GM21529 (cell line): ENCODE results near the gene SPCS3.
"Not testable (repeated sequence)": the region's sequence is repeated elsewhere in the genome, so short reads cannot be mapped to it uniquely, and the experiment has no call there.

ENCODE experiments used
- ATAC-seq: cut with Tn5 transposase; IDR thresholded peaks from one replicate; pipeline ENCODE4 v1.9.1; 2021; ENCODE audit not compliant: unreplicated experiment

Gene SPCS3

DNA sequence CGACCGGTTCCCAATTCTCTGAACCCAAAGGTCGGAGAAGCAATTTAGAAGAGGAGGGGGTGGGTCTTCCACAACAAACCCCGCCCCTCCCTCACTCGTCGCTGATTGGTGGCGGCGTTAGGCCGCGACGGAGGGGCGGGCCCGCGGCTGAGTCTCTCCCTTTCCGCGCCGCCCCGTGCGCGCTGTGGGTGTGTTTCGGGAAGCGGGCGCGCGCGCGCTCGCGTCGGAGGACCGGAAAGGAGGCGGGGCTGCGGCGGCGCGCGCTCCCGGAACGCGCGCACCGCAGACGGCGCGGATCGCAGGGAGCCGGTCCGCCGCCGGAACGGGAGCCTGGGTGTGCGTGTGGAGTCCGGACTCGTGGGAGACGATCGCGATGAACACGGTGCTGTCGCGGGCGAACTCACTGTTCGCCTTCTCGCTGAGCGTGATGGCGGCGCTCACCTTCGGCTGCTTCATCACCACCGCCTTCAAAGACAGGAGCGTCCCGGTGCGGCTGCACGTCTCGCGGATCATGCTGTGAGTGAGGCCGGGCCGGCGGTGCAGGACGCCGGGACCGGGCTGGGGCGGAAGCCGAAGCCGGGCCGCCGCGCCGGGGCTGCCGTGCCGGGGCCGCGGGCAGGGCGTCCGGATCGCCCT, at the start of gene SPCS3:
TSS of gene SPCS3 (plus strand) at position 263 of the 636 bp plus-strand sequence. CDS start at position 374, 111 bp downstream.
- peak; percentile 87 for ATAC-seq

DNA sequence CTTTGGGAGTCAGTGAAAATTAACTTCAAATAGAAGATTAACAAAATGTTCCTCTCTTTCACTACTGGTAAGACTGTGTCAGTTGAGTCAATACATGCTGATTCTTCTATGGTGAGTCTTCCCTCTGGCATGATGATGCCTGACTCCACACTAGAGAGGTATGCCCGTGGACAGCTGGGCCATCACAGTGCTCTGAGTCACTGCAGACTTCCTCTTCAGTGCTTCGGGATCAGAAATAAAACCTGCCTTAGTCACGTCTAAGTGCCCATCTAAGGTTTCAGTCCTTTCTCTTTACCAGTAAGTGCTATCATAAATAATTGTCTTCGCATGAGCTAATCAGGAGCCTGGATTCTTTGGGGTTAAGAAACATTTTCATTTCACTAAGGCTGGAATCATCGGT, 49.1 kb upstream of the SPCS3 start:
- ATAC-seq, result no peak

- no peak for ATAC-seq
Observed at GRCh38 chr4:176271749-176272148, 48.0 kb upstream of the SPCS3 start.

- ATAC-seq, result no peak
Observed at GRCh38 chr4:176272799-176273198, 47.0 kb upstream of the SPCS3 start.

DNA sequence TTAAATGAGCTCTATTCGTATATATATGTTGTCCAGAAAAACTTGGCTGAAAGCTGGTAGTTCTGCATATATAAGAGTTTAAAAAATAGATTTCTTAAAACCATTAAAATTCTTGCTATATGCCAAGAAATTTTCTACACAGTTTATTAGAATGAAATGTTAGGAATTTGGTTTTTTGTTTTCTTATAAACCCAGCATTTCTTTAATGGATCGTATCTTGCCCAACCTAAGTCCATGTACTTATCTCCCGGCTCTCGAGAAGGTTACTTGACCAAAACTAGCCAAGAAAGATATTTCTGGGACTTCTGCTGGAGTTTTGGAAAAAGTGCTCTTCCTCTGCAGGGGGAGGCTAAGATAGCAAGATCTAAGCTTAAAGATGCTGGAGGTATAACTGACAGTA, 46.0 kb upstream of the SPCS3 start:
- ATAC-seq, result no peak

DNA sequence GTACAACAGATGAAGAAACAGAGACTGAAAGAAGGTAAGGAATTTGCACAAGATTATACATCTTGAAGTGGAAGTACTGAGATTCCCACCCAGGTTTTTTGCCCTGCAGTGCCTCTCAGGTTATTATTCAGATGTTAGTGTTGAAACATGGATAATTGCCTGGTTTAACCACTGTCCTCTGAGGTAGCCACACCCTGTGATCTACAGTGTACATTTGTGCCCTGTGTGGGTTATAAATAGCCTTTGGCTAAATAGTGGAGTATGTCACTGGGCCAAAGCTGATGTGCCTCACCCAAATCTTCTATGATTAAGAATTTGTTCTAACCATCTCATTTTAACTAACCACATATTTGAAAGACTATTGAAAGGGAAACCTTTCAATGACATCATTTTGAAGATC, 45.3 kb upstream of the SPCS3 start:
- no peak for ATAC-seq

GRCh38 chr4:176276710-176277109, 43.1 kb upstream of the SPCS3 start:
- no peak for ATAC-seq

GRCh38 chr4:176277162-176277904, 42.4 kb upstream of the SPCS3 start:
- peak; percentile 94 for ATAC-seq

DNA sequence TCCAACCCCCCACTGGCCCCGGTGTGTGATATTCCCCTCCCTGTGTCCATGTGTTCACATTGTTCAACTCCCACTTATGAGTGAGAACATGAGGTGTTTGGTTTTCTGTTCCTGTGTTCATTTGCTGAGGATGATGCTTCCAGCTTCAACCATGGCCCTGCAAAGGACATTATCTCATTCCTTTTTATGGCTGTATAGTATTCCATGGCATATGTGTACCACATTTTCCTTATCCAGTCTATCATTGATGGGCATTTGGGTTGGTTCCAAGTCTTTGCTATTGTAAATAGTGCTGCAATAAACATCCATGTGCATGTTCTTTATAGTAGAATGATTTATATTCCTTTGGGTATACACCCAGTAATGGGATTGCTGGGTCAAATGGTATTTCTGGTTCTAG, 40.2 kb upstream of the SPCS3 start:
- not testable (repeated sequence) for ATAC-seq

GRCh38 chr4:176286728-176287127, 33.0 kb upstream of the SPCS3 start:
- ATAC-seq, result no peak

GRCh38 chr4:176287546-176287945, 32.2 kb upstream of the SPCS3 start:
- no peak for ATAC-seq

GRCh38 chr4:176288020-176288419, 31.7 kb upstream of the SPCS3 start:
- no peak for ATAC-seq

DNA sequence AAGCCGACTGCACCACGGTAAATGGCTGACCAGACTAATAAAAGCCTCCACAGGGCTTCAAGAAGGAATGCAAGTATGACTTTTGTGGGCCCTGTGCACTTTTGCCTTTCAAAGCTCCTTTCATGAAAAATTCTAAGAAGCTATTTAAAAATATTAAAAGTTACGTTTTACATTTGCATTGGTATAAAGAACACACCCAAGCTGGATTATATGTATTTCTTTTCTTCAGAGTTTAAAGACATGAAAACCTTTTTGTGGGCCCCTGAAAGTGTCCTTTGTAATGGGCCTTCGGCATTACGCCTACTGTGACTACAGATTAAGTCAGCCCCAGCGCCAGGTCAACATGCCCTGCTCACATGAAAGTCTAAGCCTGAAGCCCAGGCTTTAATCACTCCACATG, 30.2 kb upstream of the SPCS3 start:
- ATAC-seq, result no peak

- ATAC-seq, result no peak
Observed at GRCh38 chr4:176290520-176290919, 29.2 kb upstream of the SPCS3 start.

DNA sequence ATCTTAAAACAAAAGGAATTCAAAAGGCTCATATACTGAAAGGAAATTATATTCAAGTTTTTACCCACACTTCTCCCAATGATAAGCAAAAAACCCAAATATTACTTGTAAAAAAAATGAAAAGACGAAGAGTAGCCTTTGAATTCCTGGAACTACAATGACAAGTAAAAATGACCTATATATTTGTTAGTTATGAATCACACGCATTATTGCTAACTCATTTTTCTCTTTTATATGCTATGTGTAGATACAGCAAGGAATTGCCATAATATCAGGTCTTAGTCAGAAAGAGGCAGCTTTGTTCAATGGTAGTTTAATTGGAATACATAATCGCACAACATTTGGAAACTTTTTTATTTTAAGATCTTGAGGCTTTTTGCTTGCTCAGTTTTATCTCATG, 28.0 kb upstream of the SPCS3 start:
- ATAC-seq, result no peak

DNA sequence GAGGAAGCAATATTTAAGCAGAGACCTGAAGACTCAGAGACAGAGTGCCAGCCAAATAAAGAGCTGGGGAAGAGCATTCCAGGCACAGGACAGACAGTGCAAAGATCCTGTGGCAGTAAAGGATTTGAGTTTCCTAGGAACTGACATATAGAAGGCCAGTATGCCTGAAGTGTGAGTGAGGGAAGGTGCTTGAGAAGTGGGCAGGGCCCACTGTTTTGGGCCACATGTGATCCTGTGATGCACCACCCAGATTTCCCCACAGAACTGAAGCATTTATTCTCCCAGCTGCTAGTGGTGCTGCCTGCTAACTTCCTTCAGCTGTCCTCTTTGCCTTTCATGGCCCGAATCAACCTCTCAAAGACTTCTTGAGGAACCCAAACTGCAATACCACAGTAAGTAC, 26.8 kb upstream of the SPCS3 start:
- no peak for ATAC-seq

DNA sequence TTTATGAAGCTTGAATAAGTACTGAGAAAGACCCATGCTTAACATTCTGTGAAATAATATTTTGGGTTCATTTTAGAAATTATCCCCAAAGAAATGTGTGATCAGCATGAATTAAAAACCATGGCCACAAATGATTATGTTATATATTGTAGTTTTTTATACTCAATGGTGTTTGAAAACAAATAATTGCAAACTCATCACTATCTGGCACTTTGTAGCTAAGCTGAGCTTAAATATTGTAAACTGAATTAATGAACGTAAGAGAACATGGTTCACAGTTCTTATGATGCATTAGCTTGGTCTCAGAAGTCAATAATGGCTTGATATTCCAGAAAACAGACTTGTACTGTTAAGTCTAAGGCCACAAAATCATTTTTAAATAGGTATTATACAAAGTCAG, 26.1 kb upstream of the SPCS3 start:
- no peak for ATAC-seq

GRCh38 chr4:176295907-176296306, 23.9 kb upstream of the SPCS3 start:
- not testable (repeated sequence) for ATAC-seq

DNA sequence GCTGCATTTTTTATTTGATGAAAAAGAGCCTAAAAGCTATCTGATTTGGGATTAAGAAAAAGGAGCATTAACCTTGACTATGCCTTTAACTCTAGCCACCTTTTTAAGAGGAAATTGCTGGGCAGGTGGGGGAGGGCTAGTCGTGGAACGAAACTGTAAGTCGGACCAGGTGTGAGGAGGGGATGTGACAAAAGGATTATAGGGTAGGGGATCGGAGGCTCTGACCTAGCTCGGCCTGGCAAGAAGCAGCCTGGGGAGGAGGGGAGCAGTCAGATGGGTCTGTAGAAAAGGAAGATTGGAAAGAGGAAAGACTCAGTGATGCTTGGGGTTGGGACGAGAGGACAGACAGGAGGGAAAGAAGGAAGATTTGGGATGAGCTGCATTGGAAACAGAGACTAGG, 21.1 kb upstream of the SPCS3 start:
- ATAC-seq, result no peak

DNA sequence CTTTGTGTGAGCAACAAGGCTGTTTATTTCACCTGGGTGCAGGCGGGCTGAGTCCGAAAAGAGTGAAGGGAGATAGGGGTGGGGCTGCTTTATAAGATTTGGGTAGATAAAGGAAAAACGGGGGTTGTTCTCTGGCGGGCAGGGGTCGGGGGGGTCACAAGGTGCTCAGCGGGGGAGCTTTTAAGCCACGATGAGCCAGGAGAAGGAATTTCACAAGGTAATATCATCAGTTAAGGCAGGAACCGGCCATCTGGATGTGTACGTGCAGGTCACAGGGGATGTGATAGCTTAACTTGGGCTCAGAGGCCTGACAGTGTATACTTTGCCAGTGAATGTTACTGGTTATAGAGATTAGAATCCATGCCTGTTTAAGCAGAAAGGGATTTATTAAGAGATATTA, 19.7 kb upstream of the SPCS3 start:
- ATAC-seq, result no peak

DNA sequence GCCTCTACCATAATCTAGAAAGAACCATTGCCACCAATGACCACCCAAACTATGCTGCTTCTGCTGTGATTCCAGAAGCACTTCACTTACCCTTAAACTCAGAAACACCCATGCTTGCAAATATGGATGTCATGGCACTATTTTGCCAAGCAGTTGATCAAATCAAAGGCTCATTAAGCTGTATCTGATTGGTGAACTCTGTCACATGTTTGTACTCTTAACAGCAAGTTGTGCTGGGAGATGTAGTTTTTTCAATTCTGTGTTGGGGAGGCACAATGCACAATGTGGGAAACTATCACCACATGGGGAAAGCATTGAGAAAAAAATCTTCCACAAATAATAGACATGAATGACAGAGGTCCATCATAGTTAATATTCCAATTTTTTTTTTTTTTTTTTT, 19.2 kb upstream of the SPCS3 start:
- ATAC-seq, result no peak
